Measurements from ENCODE around the gene CD80.

CD80 gene

GRCh38 chr3:119542168-119542767 is 17.1 kb downstream of the CD80 start:
- DNase-seq, result no peak

GRCh38 chr3:119541547-119541946 is 17.9 kb downstream of the CD80 start:
- DNase-seq, result no peak

- no peak for DNase-seq
Observed at GRCh38 chr3:119538772-119539171, 20.6 kb downstream of the CD80 start.

GRCh38 chr3:119536757-119537156 is 22.7 kb downstream of the CD80 start:
- DNase-seq, result no peak

- DNase-seq, result no peak
Observed at GRCh38 chr3:119534296-119534695, 25.1 kb downstream of the CD80 start.

- no peak for DNase-seq
Observed at GRCh38 chr3:119531151-119531550, 28.3 kb downstream of the CD80 start.

- DNase-seq, result no peak
Observed at GRCh38 chr3:119530456-119530855, 29.0 kb downstream of the CD80 start.

- no peak for DNase-seq
Observed at GRCh38 chr3:119529883-119530282, 29.5 kb downstream of the CD80 start.

GRCh38 chr3:119527714-119528113 is 31.7 kb downstream of the CD80 start:
- no peak for DNase-seq

- DNase-seq, result no peak
Observed at GRCh38 chr3:119524931-119525662, 34.3 kb downstream of the CD80 start.

GRCh38 chr3:119518026-119518425 is 41.4 kb downstream of the CD80 start:
- DNase-seq, result no peak

GRCh38 chr3:119517112-119517511 is 42.3 kb downstream of the CD80 start:
- no peak for DNase-seq

- no peak for DNase-seq
Observed at GRCh38 chr3:119514637-119515036, 44.8 kb downstream of the CD80 start.

- DNase-seq, result no peak
Observed at GRCh38 chr3:119510690-119511089, 48.7 kb downstream of the CD80 start.

- no peak for DNase-seq
Observed at GRCh38 chr3:119508172-119508845, 51.1 kb downstream of the CD80 start.

- DNase-seq, result no peak
Observed at GRCh38 chr3:119507404-119507803, 52.0 kb downstream of the CD80 start.

- no peak for DNase-seq
Observed at GRCh38 chr3:119506631-119507030, 52.8 kb downstream of the CD80 start.

- no peak for DNase-seq
Observed at GRCh38 chr3:119500901-119501300, 58.5 kb downstream of the CD80 start.

GRCh38 chr3:119500265-119500664 is 59.1 kb downstream of the CD80 start:
- no peak for DNase-seq

GRCh38 chr3:119498186-119499011 is 61.0 kb downstream of the CD80 start, which contains the start of gene TIMMDC1:
Gene TIMMDC1, plus strand, starts transcription at chr3:119498547. Its CDS starts 187 bp downstream, at chr3:119498734.
- DNase-seq, result peak; percentile 90

- DNase-seq, result no peak
Observed at GRCh38 chr3:119497820-119498185, 61.6 kb downstream of the CD80 start.

- DNase-seq, result no peak
Observed at GRCh38 chr3:119494597-119494996, 64.8 kb downstream of the CD80 start.

- no peak for DNase-seq
Observed at GRCh38 chr3:119492810-119493209, 66.6 kb downstream of the CD80 start.

Data from GOT3 (cell line).